Mesodermal cell (in vitro differentiated cells): Measurements from ENCODE around the gene SEC61A2. TPM values are rescaled to one million over a fixed set of nuclear protein-coding genes. Genes with fewer than 3 reads are reported as not detected.
"Not testable (repeated sequence)": the region's sequence is repeated elsewhere in the genome, so short reads cannot be mapped to it uniquely, and the experiment has no call there.

ENCODE experiments used
- H3K27ac ChIP-seq: 2 replicates; pipeline ENCODE4 v1.7.0; 2013; ENCODE audit warnings: mild to moderate bottlenecking, low read depth, low read length, moderate library complexity; ENCODE audit not compliant: severe bottlenecking
- H3K36me3 ChIP-seq: 2 replicates; pipeline ENCODE4 v1.7.1; 2013; ENCODE audit warnings: mild to moderate bottlenecking, low read length, moderate library complexity; ENCODE audit not compliant: control insufficient read depth, insufficient read depth
- H3K4me1 ChIP-seq: one replicate; pipeline ENCODE4 v1.7.1; 2013; ENCODE audit warnings: mild to moderate bottlenecking, low read length; ENCODE audit not compliant: insufficient read depth, control insufficient read depth, poor library complexity, severe bottlenecking
- H3K4me3 ChIP-seq: 2 replicates; pipeline ENCODE4 v1.7.0; 2013; ENCODE audit warnings: low read length, control low read depth, mild to moderate bottlenecking; ENCODE audit not compliant: insufficient read depth, poor library complexity, severe bottlenecking; ENCODE audit errors: extremely low read depth
- H3K9me3 ChIP-seq: 2 replicates; pipeline ENCODE4 v1.7.1; 2013; ENCODE audit warnings: mild to moderate bottlenecking, low read length, moderate library complexity; ENCODE audit not compliant: control insufficient read depth
- WGBS, 2 experiments: methylation state at CpG; one replicate each; pipeline ENCODE4 v1.1.5; 2013; ENCODE audit warnings: missing lambda C conversion rate in 2 of 2; ENCODE audit not compliant: insufficient coverage in 2 of 2; 5-methylcytosine and 5-hydroxymethylcytosine counted together
- polyA plus RNA-seq, 2 experiments: library from polyadenylated mRNA; stranded (reverse); fragments of 50-300 nt; gene quantifications; one replicate each; pipeline ENCODE4 v1.2.3, GENCODE V29; 2013

The SEC61A2 gene
- polyA plus RNA-seq (2013, experiment 1 of 2) = 30.2 TPM
- 20.0 TPM for polyA plus RNA-seq (2013, experiment 2 of 2)

DNA sequence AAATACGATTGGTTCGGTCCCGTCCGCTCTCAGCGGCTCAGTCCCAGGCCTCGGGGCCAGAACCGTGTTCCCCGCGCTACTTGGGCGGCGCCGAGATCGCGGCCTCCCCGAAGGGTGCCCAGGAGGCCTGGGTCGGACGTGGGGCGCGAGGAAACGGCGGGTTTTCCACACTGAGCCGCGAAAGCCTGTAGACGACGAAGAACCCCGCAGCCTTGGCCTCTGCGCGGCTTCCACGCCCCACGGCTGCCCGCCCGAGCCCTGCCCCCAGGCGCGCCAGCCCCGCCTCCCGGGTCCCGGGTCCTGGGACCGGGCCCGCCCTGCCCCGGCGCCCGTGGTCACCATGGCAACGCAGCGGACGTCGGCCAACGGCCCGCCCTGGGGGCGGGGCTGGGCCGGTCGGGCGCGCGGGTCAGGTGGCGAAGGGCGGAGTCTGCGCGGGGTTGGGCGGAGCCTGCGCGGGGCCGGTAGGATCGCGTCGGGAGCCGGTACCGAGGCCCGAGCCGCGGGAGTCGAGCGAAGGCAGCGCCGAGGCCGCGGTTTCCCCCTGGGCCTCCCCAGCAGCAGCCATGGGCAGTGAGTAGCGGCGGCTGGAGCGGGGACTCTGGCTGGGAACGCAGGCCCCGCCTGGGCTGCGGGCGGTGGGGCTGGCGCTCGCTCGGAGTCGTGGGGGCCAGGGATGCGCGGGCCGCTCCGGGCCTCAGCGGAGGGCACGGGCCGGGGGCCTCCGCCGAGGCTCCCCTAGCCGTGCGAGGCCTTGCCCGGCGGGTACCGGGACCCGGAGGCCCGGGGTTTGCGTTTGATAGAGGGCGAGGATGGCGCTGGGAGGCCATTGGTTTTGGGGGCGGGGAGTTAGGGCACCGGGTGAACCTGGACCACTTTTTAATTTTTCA is at the start of gene SEC61A2:
SEC61A2 (plus strand) TSS at position 456 of the 890 bp plus-strand sequence; CDS start at position 567, 111 bp downstream.
- WGBS, 2 experiments = 1 to 2% methylated on average over 77 to 96 of the region's 108 CpGs
- Histone ChIP-seq H3K27ac (peak within 1 kb of the TSS; percentile 85), H3K4me3 (peak within 1 kb of the TSS; percentile 87)

DNA sequence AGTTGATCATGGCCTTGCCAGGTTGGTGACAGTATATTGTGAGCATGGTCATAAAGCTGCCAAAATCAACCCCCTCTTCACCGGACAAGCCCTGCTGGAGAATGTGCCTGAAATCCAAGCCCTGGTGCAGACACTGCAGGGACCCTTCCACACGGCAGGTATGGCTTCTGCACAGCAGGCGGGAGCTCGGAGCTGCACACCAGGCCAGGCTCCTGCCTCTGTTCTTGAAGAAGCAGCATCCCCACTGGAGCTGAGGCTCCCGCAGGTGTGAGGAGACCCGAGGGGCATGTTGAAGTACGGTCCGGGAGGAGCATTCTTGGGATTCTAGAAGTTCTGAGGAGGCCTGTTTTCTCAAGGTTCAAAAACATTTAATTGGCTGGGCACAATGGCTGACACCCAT is 48.0 kb upstream of the SEC61A2 start:
- 92 to 95% methylated on average over 7 to 8 of the region's 8 CpGs for WGBS, 2 experiments
- Histone ChIP-seq H3K4me3 (no peak overlapping the region), H3K4me1 (no peaks in the 10 kb centered on the region), H3K9me3 (no peaks in the 10 kb centered on the region), H3K36me3 (peaks cover 43% of the 10 kb centered on the region), H3K27ac (no peak overlapping the region)

More for the DNA sequence above, at the start of gene SEC61A2:
- peaks cover 23% of the 10 kb centered on the region for H3K36me3 ChIP-seq
- H3K9me3 ChIP-seq = no peaks in the 10 kb centered on the region
- H3K4me1 ChIP-seq = no peaks in the 10 kb centered on the region

DNA sequence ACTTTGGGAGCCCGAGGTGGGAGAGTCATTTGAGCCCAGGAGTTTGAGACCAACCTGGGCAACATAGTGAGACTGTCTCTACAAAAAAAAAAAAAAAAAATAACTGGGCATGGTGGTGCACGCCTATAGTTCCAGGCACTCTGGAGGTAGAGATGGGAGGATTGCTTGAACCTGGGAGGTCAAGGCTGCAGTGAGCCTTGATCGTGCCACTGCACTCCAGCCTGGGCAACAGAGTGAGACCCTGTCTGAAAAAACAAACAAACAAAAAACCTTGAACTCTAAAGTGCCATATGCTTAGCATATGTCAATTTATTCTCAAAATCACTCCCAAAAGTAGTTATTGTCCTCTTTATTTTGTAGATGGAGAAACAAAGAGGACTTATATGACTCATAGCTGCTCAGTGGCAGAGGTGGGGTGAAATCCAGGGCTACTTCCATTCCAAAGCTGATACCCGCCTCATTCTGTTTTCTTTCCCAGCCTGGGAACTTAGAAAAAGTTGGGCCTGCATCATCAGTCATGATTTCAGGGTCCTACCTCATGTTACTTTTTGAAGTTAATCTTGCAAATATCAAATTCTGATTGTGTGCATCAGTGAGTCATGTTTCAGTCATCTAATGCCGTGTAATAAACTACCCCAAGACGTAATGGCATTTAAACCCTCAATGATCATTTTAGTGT is 47.5 kb upstream of the SEC61A2 start:
- H3K9me3 ChIP-seq = no peaks in the 10 kb centered on the region
- no peak overlapping the region for H3K27ac ChIP-seq
- no peaks in the 10 kb centered on the region for H3K4me1 ChIP-seq
- peaks cover 48% of the 10 kb centered on the region for H3K36me3 ChIP-seq
- no peak overlapping the region for H3K4me3 ChIP-seq
- 87% methylated on average over 3 of the region's 6 CpGs; no CpG with 5 or more reads in 1 of the 2 experiments for WGBS, 2 experiments

DNA sequence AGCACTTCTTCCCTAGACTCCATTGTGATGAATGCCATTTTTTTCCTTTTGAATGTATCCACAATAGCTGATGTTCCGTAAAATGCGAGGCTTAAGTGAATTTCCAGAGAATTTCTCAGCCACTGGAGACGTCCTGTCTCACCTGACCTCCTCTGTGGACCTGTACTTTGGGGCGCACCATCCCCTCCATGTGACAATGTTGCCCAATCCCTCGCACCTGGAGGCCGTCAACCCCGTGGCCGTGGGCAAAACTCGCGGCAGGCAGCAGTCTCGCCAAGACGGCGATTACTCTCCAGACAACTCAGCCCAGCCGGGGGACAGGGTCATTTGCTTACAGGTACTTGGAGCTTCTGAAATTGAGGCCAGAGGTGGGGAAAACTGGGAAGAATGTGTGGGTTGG is 40.6 kb upstream of the SEC61A2 start:
- no peaks in the 10 kb centered on the region for H3K9me3 ChIP-seq
- no peaks in the 10 kb centered on the region for H3K4me1 ChIP-seq
- WGBS, 2 experiments = 96 to 98% methylated on average over 14 of the region's 14 CpGs
- H3K4me3 ChIP-seq = no peak overlapping the region
- H3K27ac ChIP-seq = peak overlapping the region; percentile 8
- H3K36me3 ChIP-seq = peaks cover 80% of the 10 kb centered on the region

DNA sequence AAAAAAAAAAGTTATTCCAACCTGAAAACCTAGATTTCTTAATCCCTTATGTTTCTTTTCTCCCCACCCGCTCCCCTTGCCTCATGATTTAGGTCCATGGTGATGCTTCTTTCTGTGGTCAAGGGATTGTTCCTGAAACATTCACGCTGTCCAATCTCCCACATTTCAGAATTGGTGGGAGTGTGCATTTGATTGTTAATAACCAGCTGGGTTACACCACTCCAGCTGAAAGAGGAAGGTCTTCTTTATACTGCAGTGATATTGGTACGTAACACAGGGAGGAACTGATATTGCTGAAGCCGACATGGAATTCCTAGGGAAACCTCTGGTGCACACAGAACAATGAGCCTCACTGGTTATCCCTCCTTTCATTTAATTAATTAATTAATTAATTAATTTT is 38.1 kb upstream of the SEC61A2 start:
- no peaks in the 10 kb centered on the region for H3K9me3 ChIP-seq
- WGBS, 2 experiments = 100% methylated on average over 1 of the region's 4 CpGs; no CpG with 5 or more reads in 1 of the 2 experiments
- no peaks in the 10 kb centered on the region for H3K4me1 ChIP-seq
- H3K27ac ChIP-seq = no peak overlapping the region
- no peak overlapping the region for H3K4me3 ChIP-seq
- H3K36me3 ChIP-seq = peaks cover 86% of the 10 kb centered on the region

DNA sequence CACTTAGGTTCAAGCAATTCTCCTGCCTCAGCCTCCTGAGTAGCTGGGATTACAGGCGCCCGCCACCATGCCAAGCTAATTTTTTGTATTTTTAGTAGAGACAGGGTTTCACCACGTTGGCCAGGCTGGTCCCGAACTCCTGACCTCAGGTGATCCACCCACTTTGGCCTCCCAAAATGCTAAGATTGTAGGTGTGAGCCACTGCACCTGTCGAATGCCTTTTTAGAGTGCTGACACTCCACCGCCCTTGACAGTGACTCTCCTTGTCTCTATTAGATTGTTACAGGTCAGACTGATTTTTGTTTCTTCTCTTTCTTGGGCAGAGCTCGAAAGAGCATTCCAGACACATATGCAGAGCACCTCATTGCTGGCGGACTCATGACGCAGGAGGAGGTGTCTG is 32.1 kb upstream of the SEC61A2 start:
- not testable (repeated sequence) for H3K27ac ChIP-seq, H3K4me3 ChIP-seq, H3K4me1 ChIP-seq, H3K9me3 ChIP-seq
- H3K36me3 ChIP-seq = peaks cover 75% of the 10 kb centered on the region
- WGBS, 2 experiments = 92 to 100% methylated on average over 1 to 4 of the region's 9 CpGs

DNA sequence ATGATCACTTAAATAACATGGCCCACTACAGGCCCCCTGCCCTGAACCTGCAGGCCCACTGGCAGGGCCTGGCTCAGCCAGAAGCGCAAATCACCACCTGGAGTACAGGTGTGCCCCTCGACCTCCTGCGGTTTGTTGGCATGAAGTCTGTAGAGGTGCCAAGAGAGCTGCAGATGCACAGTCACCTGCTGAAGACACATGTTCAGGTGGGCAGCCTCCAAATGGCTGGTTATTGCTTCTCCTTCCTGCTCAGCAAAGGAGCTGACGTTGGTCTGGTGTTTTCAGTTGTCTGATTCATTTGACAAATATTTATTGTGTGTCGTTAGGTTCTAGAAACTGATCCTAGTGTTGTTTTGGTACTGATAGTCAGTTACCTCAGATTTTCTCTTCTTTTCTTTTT is 31.7 kb upstream of the SEC61A2 start:
- no peaks in the 10 kb centered on the region for H3K4me1 ChIP-seq
- H3K9me3 ChIP-seq = no peaks in the 10 kb centered on the region
- no peak overlapping the region for H3K27ac ChIP-seq
- H3K4me3 ChIP-seq = no peak overlapping the region
- WGBS, 2 experiments = 94 to 100% methylated on average over 3 of the region's 5 CpGs
- H3K36me3 ChIP-seq = peaks cover 75% of the 10 kb centered on the region

DNA sequence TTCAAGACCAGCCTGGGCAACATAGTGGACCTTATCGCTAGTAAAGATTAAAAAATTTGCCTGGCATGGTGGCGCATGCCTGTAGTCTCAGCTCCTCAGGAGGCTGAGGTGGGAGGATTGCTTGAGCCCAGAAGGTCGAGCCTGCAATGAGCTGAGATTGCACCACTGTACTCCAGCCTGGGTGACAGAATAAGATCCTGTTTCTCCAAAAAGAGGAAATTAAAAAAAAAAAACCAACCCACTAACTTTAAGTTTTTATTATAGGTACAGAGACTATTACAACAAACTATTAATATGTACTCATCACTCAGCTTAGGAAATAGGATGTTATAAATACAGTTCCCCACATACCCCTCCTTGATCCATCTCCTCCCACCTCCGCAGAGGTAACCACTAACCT is 30.5 kb upstream of the SEC61A2 start:
- no peak overlapping the region for H3K4me3 ChIP-seq
- no peaks in the 10 kb centered on the region for H3K9me3 ChIP-seq
- H3K36me3 ChIP-seq = peaks cover 73% of the 10 kb centered on the region
- WGBS, 2 experiments = 96 to 100% methylated on average over 2 of the region's 4 CpGs
- no peak overlapping the region for H3K27ac ChIP-seq
- no peaks in the 10 kb centered on the region for H3K4me1 ChIP-seq

DNA sequence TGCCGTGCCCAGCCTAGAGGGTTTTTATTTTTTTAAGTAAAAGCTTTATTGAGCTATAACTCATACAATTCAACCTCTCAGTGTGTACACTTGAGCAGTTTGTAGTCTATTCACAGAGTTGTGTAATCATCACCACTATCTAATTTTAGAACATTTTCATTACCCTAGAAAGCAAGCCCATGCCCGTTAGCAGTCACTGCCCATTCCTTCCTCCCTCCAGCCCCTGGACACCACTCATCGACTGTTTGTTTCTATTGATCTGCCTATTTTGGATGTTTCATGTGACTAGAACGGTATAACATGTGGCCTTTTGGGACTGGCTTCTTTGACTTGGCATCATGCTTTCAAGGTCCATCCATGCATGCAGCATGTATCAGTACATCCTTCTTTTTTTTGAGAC is 25.7 kb upstream of the SEC61A2 start:
- 100% methylated on average over 1 of the region's 4 CpGs; no CpG with 5 or more reads in 1 of the 2 experiments for WGBS, 2 experiments
- no peaks in the 10 kb centered on the region for H3K4me1 ChIP-seq
- H3K27ac ChIP-seq = no peak overlapping the region
- H3K4me3 ChIP-seq = no peak overlapping the region
- H3K36me3 ChIP-seq = peaks cover 82% of the 10 kb centered on the region
- H3K9me3 ChIP-seq = no peaks in the 10 kb centered on the region

DNA sequence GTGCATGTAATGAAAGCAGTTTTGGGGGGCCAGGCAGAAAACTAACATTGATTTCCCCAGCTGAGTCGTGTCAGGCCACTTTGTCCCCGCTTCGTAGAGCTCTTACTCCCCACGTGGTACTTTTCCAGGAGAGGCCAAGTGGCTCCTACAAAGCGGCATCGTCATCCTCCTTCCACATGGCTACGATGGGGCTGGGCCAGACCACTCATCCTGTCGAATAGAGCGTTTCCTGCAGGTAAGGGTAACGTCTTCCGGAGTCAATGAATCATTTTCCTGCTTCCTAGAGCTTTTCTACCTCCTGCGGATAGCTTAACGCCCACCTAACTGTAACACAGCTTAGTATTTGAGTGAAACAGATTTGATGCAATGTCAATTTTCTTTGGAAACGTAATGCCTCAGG is 21.7 kb upstream of the SEC61A2 start:
- no peaks in the 10 kb centered on the region for H3K4me1 ChIP-seq
- H3K36me3 ChIP-seq = peaks cover 74% of the 10 kb centered on the region
- 83 to 88% methylated on average over 13 to 14 of the region's 14 CpGs for WGBS, 2 experiments
- no peaks in the 10 kb centered on the region for H3K9me3 ChIP-seq
- H3K4me3 ChIP-seq = no peak overlapping the region
- H3K27ac ChIP-seq = no peak overlapping the region
